ENCODE measurements around the gene ZDHHC12. TPM values are rescaled to one million over a fixed set of nuclear protein-coding genes. Genes with fewer than 3 reads are reported as not detected.

ZDHHC12 gene
- total and polyA plus RNA-seq, 2 of the 13 experiments (the other 11 are each of a cell fraction or from before 2014, with no cell fraction given): 25.4 to 28.0 TPM

- TF ChIP-seq ZMAT3 (CRISPR knock-in tag; conservative IDR thresholded peaks at IDR 0.05) (no peak), SALL1 (CRISPR knock-in tag; IDR thresholded peaks at IDR 0.05) (0 out of 2 replicates have a peak, but pooled peaks have one; percentile 5), FOXO4 (CRISPR knock-in tag; conservative IDR thresholded peaks at IDR 0.05) (0 out of 2 replicates have a peak, but pooled peaks have one; percentile 69), NFIC (IDR thresholded peaks at IDR 0.05; ENCODE audit: low read length) (no peak), ZNF281 (CRISPR knock-in tag; IDR thresholded peaks at IDR 0.05; ENCODE audit: borderline replicate concordance) (peak; percentile 40; the same call in 1 of the 2 replicates), ZFP37 (CRISPR knock-in tag; IDR thresholded peaks at IDR 0.05; ENCODE audit: borderline replicate concordance) (no peak), FOXA1 (IDR thresholded peaks at IDR 0.05) (no peak), FOXA1 (CRISPR knock-in tag; IDR thresholded peaks at IDR 0.05) (no peak), ZSCAN29 (CRISPR knock-in tag; conservative IDR thresholded peaks at IDR 0.05) (no peak), ZIK1 (CRISPR knock-in tag; IDR thresholded peaks at IDR 0.05; ENCODE audit: borderline replicate concordance, low read depth) (no peak)
- TF ChIP-seq, protein P1, sequence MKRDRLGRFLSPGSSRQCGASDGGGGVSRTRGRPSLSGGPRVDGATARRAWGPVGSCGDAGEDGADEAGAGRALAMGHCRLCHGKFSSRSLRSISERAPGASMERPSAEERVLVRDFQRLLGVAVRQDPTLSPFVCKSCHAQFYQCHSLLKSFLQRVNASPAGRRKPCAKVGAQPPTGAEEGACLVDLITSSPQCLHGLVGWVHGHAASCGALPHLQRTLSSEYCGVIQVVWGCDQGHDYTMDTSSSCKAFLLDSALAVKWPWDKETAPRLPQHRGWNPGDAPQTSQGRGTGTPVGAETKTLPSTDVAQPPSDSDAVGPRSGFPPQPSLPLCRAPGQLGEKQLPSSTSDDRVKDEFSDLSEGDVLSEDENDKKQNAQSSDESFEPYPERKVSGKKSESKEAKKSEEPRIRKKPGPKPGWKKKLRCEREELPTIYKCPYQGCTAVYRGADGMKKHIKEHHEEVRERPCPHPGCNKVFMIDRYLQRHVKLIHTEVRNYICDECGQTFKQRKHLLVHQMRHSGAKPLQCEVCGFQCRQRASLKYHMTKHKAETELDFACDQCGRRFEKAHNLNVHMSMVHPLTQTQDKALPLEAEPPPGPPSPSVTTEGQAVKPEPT (CRISPR knock-in tag; IDR thresholded peaks at IDR 0.05; ENCODE audit: low read depth): no peak
Measured at GRCh38 chr9:128683340-128684064, 40.4 kb downstream of the ZDHHC12 start (continued).

Data from HepG2 (cell line).